Mucosa of gallbladder (tissue), 1 donor: ENCODE data around the gene KCNK7. TPM values are rescaled to one million over a fixed set of nuclear protein-coding genes. Genes with fewer than 3 reads are reported as not detected.

Source experiments
- DNase-seq: peaks from one replicate; pipeline ENCODE4 v3.0.0-alpha.2; 2020; ENCODE audit warnings: low spot score
- total RNA-seq: library from RNA; stranded (reverse); gene quantifications from one replicate; pipeline ENCODE4 v1.2.1, GENCODE V29; 2021
- donor health status: DM: no; HTN: no; CAD: no.

Gene KCNK7
- total RNA-seq, 1 donor from 2014 or later, result 1.1 TPM

DNA sequence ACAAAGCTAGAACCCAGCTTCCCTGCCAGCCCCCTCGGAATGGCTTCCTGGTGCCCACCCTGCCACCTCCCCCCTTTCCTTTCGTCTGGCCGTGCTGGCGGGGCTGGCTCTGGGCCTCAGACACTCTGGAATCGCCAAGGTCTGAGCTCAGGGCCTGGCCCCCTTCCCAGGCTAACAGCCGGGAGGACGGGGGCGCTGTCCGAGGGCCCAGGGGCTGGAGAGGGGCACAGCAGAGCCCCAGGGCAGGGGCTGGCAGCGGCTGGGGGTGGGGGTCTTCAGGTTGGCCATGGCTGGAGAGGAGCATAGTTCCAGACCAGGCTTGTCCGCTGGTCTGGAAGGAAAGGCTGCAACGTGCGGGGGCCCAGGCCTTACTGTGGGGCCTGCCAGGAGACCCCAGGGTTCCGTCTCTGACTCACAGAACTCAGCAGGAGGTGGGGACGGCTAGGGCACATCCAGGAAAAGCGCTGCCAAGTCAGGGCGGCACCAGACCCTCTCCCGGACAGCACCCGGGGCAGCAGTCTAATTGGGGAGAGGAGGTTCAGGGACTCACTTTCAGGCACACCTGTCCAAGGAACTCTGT is 36.6 kb downstream of the KCNK7 start:
- peak; percentile 41 for DNase-seq

DNA sequence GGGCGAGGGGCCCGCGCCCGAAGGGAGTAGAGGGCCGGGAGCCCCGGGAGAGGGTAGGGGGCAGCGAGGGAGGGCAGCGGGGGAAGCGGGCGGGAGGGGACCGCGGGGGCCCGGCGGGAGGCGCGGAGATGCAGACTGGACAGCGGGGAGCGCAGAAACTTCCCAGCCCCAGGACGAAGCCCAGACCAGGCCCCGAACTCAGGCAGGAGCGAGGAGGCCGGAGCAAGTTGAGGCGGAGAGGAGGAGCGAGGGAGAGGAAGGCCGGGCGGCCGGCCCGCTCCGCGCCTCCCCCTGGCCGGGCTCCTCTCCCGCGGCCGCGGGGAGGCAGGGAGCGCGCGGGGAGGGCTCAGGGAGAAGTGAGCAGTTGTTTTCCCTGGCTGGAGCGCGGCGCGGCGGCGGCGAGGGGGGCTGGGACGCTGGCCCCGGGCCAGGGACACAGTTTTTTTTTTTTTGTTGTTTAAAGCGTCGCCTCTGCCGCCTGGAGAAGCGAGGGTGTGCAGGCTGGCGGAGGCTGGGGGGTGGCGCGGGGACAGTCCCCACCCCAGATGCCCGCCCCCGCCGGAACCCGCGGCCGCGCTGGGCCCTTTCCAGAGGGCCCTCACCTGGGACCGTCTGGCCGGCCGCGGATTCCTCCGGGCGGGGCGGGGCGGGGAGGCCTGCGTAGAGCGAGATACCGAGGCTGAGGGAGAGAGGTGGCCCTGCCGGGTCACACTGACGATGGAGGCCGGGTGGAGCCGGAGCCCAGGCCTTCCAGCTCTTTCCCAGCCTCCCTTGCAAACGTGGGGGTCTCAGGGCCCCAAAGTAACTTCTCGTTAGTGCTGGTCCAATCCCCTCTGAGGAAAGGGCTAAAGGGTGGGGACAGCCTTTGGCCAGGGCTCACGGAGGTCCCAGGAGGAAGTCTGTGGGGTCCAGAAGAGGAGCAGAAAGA is 37.3 kb downstream of the KCNK7 start, which contains the start of gene LTBP3:
LTBP3 (minus strand) TSS at position 358 of the 928 bp plus-strand sequence. CDS start 400 bp downstream, outside the sequence.
- peak; percentile 76 for DNase-seq

DNA sequence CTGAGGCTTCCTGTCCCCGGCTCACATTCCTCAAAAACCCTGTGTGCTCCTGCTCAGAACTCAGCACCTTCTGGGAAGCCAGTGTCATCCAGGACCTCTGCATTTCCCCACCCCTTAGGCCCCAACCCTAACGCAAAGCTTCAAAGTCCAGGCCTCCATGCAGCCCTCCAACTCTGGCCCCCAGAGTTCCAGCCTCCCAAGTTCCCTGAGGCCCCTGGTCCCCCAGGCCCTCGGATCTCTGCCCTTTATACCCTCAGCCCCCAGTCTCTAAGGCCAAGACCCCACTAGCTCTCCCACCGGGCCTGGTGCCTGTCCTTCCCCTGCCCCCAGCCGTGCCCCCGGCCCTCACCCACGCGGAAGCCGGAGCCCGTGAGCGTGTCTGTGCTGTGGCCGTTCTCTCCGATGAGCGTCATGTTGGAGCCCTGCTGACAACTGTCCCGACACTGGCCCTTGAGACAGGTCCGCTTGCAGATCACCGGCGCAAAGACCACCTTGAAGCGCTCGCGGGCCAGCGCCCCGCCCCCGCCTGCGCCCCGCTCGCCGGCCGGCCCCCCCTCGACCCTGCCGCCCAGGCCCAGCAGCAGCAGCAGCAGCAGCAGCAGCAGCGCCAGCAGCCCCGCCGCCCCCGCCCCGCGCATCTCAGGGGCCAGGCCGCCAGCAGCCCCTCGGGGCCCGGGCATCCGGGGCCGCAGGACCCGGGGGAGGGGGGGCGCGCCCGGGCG is 38.2 kb downstream of the KCNK7 start:
- no peak for DNase-seq

DNA sequence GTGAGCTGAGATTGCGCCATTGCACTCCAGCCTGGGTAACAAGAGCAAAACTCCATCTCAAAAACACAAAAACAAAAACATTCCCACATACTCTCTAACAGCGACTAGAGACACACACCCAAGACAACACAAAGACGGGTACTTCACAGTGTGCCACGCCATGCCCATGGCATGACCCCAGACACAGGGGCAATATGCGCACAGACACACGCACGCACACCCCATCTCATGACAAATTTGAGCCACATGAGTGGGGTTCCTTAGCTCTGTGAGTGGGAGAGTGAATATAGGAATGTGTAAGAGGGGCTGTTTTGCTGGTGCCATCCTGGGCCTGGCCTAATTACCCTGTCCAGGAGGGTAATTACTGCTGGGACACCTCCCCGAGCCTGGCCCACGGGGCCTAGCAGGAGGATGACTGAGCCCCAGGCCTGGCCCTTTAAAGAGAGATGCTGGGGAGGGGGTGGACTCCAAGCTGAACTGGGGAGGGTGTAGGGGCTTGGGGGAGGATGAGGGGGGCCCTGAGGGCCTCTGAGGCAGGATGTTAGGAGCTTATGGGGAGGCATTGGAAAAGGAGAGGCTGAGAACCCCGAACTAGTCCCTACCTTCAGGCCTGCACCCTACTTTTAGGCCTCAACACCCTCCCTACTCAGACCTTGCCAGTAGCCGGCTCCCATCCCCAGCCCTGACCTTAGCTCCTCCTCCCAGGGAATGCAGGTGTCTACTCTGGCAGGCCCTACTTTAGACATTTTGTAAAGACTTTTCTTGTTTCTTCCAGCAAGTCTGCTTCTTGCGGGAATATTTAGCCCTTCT is 38.9 kb downstream of the KCNK7 start:
- DNase-seq, result no peak

DNA sequence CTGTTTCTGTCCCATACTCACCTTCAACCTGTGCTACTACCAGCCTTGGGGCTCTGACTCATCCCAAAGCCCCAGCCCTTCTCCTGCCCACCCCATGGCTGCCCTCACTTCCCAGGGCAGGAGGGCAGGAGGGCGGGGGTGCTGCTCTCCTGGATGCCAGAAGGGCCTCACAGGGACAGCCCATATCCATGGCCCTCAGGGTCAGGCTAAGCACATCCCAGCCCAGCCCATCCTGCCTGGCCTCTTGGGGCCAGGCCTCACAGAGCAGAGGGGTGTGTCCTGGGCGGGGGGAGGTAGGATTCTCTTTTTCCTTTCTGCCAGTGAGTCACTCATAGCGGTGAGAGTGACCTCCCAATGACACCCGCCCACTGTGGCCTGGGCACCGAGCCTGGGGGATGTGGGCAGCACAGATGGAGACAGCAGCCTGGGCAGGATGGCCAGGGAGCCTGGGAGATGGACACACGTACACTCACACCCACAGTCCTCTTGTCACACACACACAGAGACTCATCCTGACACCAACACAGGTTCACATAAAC is 39.8 kb downstream of the KCNK7 start:
- no peak for DNase-seq

DNA sequence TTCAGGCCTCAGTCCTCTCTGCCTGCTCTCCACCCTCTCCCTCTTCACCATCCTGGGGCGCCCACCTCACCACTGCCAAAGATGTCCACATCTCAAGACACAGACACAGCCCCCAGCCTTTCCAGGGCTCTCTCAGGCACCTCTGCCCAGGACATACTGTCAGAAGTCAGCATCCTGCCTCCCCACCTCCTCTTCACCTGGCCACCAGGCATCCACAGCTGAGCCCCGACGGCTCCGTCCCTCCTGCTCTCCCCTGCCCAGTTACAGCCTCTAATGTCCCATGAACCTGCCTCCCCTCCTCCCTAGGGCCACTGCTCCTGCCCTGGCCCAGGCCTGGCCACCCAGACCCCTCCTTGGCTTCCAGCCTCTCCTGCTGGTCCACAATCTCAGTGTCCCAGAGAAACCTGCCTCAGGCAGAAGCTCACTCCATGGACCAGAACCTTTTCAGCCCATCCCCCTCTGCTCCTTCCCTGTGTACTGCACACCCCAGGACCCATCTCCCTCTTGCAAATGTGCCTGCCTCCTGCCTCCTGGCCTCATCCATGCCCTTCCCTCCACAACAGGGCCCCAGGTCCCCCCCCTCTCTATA is 40.7 kb downstream of the KCNK7 start:
- DNase-seq, result no peak

DNA sequence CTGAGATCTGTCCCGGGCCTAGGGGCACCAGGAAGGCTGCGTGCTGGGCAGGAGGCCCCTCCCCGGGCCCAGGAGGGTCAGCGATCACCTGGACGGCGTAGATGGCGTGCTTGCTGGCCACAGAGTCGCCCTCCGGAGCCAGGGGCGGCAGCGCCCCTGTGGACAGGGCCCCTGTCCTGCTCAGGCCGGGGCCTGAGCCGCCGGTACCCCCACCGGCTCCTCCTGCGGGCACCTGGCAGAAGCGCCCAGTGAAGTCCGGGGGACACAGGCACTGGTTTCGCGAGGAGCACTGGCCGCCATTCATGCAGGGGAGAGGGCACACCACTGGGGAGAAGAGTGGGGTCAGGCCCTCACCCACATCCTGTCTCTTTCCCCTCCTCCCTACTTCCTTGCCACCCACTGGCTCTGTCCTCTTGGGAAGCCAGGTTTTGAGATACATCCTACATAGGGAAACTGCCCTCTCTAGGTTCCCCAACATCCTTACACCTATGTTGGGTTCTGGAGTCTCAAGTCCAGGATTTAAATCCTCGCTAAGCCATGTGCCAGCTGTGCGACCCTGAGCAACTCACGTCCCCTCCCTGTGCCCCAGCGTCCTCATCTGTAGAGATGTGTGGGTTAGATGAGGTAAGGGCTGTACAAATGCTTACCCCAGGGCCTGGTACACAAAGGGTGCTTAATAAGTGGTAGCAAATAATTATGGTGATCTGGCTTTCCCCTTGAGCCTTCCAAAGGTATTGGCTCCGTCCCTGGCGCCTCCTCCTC is 41.4 kb downstream of the KCNK7 start:
- DNase-seq, result no peak

DNA sequence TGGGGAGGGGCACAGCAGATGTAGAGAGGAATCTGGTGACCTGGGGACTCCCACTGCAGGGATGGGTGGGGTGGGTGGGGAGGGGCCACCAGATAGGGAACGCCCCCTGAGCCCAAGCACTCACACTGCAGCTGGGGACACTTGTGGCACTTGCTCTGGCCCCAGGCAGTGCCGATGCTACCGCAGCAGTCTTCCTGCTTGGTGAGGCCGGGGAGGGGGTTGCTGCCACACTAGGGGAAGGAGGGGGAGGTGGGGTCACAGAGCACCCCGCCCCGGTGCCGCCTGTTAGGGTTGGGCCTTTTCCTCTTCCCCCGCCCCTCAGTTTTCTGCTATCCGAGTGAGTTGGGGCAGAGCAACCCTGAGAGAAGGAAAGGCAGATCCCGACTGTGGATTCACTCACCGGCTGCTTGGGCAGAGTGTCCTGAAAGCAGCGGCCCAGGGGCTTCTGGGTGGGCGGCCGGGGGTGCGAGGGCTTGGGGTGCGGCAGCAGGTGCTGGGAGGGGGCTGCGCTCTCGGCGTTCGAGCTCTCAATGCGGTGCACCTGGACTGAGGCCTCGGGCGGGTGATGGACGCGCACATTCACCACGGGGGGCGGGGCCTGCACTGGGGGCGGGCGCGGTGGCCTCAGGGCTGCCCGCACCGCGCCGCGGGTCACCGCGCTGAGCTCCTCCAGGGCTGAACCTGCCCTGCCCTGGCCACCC is 42.1 kb downstream of the KCNK7 start:
- no peak for DNase-seq

DNA sequence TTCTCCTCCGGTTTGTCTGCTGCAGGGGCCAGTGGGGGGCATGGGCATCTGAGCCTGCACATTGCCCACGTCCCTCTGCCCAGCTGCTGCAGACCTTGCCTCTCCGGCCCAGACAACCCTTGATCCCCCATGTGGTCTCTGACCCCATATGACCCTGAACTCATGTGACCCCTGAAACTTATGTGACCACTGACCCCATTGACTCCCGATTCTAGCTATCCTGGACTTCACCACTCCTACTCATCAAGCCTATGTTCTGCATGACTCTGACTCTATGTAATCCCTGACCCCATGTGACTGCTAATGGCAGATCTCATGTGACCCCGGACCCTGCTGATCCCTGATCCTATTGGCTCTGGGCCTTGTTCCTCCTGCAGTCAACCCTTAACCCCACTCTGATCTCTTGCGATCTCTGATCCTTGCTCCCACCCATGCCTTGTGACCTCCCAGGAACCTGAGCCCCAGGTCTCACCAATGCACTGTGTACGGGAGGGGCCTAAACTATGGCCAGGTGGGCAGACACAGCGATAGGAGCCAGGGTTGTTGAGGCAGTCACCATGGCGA is 43.1 kb downstream of the KCNK7 start:
- no peak for DNase-seq

DNA sequence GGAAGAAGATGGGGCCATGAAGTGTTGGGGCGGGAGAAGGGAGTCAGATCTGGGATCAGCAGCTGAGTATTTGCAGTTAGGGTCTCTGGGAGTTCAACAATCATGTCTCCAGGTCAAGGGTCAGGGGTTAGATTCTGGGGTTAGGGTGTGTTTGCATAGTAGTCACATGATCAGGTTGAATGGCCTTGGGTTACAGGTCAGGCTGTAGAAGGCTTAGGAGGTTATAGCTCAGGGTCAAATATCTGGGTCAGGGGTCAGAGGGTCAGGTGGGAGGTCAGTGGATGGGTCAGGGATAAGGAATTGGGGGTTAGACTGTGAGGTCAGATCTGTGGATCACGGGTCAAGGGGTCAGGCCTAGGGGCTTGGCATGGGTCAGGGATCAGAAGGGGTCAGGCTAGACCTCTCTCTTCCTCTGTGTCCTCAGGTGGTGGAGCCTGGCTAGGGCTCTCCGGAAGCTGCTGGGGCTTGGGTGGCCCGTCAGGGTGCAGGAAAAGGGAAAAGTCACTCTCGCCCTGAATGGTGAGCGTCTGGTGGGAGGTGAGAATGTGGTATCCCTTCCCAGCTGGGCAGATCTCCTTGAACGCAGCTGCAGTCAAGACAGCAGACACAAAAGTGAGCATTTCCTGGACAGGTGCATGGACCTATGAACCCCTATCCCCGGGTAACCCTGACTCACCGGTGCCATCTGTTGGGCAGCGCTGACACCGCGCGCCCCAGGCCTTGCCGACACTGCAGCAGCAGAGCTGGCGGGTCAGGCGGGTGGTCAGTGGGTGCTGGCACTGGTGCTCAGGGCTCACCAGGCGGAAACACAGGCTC is 43.8 kb downstream of the KCNK7 start:
- DNase-seq, result peak; percentile 62

DNA sequence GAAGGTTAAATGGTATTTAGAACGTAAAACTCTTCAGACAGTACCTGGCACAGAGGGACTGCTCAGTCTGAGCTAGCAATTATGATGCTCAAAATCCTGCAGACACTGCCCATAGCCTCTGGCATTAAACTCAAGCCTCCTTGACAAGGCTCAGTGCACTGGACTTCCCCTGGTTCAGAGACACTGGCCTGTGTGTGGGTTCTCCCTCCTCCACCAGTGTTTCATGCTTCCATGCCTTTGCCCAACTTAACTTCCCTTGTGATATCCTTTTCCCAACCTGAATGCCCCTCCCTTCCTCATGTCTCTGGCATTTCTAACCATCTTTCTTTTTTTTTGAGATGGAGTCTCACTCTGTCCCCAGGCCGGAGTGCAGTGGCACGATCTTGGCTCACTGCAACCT is 46.5 kb downstream of the KCNK7 start:
- DNase-seq, result no peak

DNA sequence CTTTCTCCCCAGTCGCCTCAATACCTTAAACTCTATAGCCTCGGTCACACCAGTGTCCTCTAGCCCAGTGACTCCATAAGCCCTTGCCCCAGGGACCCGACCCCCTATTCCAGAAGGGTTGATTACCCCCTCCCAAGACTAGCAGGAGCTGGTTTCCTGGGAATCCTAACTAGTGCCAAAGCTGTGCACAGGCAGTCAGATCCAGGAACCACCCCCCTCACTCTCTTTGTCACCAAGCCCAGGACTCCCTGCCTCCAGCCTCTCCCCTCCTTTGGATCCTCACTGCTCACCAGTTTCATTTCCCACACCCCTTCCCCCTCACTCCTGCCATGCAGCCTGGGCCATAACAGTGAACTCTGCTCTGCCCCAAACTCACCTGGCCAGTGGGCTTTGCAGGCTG is 47.2 kb downstream of the KCNK7 start:
- no peak for DNase-seq

DNA sequence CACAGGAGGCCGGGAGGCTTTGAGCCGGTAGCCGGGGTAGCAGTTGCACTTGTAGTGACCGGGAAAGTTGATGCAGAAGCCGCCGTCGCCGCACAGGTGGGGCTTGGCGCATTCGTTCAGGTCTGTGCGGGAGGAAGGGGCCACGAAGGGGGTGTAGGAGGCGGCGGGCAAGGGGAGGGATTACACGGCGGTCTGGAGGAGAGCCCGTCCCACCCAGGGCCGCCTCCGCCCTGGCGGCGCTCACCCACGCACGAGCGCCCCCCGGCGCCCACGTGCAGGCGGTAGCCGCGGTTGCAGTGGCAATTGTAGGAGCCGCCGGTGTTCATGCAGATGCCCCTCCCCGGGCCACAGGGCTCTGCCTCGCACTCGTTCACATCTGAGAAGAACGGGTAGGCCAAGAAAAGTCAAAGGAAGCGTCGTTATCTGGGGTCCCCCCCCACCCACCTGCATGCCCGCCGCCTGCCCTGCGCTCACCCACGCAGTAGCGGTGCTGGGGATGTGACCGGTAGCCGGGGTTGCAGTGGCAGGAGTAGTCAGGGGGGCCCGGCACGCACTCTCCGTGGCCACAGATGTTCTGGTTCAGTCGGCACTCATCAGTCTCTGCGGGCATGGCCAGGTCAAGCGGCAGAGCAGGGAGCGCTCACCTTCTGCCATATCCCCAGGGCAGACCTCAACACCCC is 48.0 kb downstream of the KCNK7 start:
- no peak for DNase-seq

DNA sequence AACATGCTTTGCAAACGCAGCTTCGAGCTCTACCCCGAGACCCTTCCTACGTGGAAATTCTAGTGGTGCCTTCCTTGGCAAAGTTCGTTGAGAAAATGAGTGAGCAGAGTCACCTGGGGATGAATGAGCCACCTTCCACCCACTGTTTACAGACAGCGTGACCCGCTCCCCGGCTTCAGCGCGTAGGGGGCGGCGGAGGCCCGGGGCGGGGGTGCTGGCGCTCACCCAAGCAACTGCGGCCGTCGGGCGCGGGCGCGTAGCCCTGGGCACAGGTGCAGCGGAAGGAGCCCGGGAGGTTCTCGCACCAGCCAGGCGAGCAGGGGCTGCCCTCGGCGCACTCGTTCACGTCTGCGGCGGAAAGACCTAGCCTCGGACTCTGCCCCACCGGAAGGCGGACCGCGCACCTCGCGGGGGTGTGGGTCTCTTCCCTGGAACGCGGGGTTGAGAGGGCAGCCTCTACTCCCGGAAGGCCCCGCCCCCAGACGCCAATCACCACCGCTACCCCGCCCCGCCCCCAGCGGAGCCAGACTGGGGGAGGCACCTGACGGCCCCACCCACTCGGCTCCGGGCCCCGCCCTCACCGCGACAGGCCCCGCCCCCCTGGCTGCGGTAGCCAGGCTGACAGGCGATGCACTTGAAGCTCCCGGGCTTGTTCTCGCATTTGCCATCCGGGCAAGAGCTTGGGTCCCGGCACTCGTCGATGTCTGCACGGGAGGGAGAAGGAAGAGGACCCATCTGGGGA is 49.2 kb downstream of the KCNK7 start:
- peak; percentile 93 for DNase-seq

DNA sequence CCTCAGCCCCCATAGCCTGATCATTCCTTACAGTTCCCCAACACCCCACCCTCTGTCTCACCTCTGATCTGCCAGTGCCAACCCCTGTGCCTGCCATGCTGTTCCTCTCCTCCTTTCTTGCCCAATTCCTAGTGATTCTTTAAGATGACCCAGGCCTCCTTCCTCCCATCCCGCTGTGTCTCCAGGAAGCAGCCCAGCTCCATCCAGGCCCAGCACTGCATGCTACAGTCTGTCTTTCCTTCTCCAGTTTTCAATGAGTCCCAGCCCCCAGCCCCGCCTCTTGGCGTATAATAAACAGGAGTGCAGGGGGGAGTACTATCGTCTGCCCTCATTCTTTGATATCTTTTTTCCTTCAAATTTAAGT is 49.8 kb downstream of the KCNK7 start:
- no peak for DNase-seq
